ENCODE measurements around the gene CKS1B. TPM values are rescaled to one million over a fixed set of nuclear protein-coding genes. Genes with fewer than 3 reads are reported as not detected.

Gene CKS1B
- total RNA-seq, 1 experiment from 2014 or later = 258 TPM

DNA sequence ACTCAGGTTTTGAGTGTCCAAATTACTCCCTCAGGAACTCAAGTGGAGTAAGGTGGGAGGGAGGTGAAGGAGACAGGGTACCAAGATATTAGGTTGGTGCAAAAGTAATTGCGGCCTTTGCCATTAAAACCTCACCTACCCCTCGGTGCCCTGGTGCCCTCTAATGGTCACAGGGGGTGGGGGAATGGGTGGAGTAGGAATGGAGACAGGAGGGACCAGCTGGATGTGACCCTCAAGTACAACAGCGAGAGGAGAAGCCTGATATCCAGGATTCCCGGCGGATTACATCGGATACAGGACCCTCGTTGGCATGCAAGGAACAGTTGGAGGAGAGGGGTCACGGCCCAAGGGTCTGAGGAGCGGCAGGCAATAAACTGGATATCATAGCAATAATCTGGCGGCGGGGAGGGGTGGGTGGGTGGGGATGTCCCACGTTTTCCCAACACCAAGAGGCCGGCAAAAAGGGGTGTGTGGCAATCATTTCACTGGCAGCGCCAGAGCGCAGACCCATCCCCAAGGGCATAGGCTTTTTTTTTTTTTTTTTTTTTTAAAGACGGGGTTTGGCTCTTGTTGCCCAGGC, 23.8 kb downstream of the CKS1B start:
- ATAC-seq (no peak), DNase-seq (ENCODE audit: low spot score) (no peak)
- ChIA-PET POLR2A (interaction anchor here (0.6 to 13.0 kb wide), 9 partner anchors 16 to 196 kb away, joined by 3 to 176 read pairs (median 8); partner anchors contain the start of genes ADAM15, CKS1B, FLAD1 and PBXIP1), CTCF (interaction anchor here (0.5 to 10.3 kb wide), 35 partner anchors 8 to 439 kb away, joined by 3 to 176 read pairs (median 8); partner anchors contain the start of genes ADAM15, EFNA3, FLAD1 and KRTCAP2)
- H3K9me3 Mint-ChIP-seq = no peaks in the 10 kb centered on the region
- H3K4me1 Mint-ChIP-seq = peaks cover 20% of the 10 kb centered on the region
- no peak for TF ChIP-seq NFYB (CRISPR knock-in tag; conservative IDR thresholded peaks at IDR 0.05; ENCODE audit: low read depth)
- TF ChIP-seq, protein P1, sequence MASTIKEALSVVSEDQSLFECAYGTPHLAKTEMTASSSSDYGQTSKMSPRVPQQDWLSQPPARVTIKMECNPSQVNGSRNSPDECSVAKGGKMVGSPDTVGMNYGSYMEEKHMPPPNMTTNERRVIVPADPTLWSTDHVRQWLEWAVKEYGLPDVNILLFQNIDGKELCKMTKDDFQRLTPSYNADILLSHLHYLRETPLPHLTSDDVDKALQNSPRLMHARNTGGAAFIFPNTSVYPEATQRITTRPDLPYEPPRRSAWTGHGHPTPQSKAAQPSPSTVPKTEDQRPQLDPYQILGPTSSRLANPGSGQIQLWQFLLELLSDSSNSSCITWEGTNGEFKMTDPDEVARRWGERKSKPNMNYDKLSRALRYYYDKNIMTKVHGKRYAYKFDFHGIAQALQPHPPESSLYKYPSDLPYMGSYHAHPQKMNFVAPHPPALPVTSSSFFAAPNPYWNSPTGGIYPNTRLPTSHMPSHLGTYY (CRISPR knock-in tag; IDR thresholded peaks at IDR 0.05) = 0 out of 2 replicates have a peak, but pooled peaks have one; percentile 35
- H3K36me3 Mint-ChIP-seq = no peaks in the 10 kb centered on the region
- H3K4me3 Mint-ChIP-seq = peak overlapping the region; percentile 88
- H3K27me3 Mint-ChIP-seq (ENCODE audit: low read depth) = no peaks in the 10 kb centered on the region; the same call in 1 of the 2 replicates
- no peak overlapping the region for H3K27ac Mint-ChIP-seq

DNA sequence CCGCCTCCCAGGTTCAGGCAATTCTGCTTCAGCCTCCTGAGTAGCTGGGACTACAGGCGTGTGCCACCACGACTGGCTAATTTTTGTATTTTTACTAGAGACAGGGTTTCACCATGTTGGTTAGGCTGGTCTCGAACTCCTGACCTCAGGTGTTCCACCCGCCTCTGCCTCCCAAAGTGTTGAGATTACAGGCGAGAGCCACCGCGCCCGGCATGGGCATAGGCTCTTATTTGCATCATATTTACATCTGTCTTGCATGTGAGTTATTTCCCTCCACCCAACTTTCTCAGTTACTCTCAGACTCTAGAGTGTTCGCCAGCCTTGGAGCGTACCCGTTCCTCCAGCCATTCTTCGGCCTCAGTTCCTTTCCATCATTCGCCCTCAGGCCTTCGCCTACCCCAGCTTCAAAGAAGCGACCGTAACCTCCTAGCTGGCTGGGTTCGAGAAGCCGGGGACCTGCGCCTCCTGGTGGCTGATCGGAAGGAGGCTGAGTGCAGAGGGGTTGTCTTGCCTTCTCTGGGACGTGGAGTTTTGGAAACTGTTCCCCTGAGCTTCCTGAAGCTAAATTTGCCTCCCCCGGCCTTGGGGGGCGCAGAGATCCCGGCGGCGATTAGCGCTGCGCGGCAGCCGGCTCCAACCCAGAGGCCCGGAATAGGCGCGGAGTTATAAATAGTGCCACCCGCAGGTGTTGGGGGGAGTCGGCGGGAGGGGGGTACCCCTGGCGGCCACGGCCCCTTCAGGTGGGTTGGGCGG, 24.5 kb downstream of the CKS1B start:
- peak overlapping the region; percentile 88 for H3K4me3 Mint-ChIP-seq
- ATAC-seq (peak; percentile 11), DNase-seq (ENCODE audit: low spot score) (peak; percentile 90)
- ChIA-PET CTCF (interaction anchor here (0.6 to 10.3 kb wide), 42 partner anchors 9 to 439 kb away, joined by 3 to 176 read pairs (median 5); partner anchors contain the start of genes ADAM15, EFNA3, EFNA4 and FLAD1), POLR2A (interaction anchor here (0.6 to 13.0 kb wide), 12 partner anchors 9 to 195 kb away, joined by 3 to 176 read pairs (median 7); partner anchors contain the start of genes ADAM15, CKS1B, FLAD1 and PBXIP1)
- H3K27me3 Mint-ChIP-seq (ENCODE audit: low read depth) = no peaks in the 10 kb centered on the region; the same call in 1 of the 2 replicates
- H3K36me3 Mint-ChIP-seq = no peaks in the 10 kb centered on the region
- peak overlapping the region; percentile 75; the same call in 1 of the 2 replicates for H3K27ac Mint-ChIP-seq
- no peaks in the 10 kb centered on the region for H3K9me3 Mint-ChIP-seq
- peaks cover 17% of the 10 kb centered on the region for H3K4me1 Mint-ChIP-seq
- TF ChIP-seq, protein P2, sequence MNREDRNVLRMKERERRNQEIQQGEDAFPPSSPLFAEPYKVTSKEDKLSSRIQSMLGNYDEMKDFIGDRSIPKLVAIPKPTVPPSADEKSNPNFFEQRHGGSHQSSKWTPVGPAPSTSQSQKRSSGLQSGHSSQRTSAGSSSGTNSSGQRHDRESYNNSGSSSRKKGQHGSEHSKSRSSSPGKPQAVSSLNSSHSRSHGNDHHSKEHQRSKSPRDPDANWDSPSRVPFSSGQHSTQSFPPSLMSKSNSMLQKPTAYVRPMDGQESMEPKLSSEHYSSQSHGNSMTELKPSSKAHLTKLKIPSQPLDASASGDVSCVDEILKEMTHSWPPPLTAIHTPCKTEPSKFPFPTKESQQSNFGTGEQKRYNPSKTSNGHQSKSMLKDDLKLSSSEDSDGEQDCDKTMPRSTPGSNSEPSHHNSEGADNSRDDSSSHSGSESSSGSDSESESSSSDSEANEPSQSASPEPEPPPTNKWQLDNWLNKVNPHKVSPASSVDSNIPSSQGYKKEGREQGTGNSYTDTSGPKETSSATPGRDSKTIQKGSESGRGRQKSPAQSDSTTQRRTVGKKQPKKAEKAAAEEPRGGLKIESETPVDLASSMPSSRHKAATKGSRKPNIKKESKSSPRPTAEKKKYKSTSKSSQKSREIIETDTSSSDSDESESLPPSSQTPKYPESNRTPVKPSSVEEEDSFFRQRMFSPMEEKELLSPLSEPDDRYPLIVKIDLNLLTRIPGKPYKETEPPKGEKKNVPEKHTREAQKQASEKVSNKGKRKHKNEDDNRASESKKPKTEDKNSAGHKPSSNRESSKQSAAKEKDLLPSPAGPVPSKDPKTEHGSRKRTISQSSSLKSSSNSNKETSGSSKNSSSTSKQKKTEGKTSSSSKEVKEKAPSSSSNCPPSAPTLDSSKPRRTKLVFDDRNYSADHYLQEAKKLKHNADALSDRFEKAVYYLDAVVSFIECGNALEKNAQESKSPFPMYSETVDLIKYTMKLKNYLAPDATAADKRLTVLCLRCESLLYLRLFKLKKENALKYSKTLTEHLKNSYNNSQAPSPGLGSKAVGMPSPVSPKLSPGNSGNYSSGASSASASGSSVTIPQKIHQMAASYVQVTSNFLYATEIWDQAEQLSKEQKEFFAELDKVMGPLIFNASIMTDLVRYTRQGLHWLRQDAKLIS (CRISPR knock-in tag; IDR thresholded peaks at IDR 0.05; ENCODE audit: borderline replicate concordance) = 0 out of 2 replicates have a peak, but pooled peaks have one; percentile 7
- TF ChIP-seq, protein P3, sequence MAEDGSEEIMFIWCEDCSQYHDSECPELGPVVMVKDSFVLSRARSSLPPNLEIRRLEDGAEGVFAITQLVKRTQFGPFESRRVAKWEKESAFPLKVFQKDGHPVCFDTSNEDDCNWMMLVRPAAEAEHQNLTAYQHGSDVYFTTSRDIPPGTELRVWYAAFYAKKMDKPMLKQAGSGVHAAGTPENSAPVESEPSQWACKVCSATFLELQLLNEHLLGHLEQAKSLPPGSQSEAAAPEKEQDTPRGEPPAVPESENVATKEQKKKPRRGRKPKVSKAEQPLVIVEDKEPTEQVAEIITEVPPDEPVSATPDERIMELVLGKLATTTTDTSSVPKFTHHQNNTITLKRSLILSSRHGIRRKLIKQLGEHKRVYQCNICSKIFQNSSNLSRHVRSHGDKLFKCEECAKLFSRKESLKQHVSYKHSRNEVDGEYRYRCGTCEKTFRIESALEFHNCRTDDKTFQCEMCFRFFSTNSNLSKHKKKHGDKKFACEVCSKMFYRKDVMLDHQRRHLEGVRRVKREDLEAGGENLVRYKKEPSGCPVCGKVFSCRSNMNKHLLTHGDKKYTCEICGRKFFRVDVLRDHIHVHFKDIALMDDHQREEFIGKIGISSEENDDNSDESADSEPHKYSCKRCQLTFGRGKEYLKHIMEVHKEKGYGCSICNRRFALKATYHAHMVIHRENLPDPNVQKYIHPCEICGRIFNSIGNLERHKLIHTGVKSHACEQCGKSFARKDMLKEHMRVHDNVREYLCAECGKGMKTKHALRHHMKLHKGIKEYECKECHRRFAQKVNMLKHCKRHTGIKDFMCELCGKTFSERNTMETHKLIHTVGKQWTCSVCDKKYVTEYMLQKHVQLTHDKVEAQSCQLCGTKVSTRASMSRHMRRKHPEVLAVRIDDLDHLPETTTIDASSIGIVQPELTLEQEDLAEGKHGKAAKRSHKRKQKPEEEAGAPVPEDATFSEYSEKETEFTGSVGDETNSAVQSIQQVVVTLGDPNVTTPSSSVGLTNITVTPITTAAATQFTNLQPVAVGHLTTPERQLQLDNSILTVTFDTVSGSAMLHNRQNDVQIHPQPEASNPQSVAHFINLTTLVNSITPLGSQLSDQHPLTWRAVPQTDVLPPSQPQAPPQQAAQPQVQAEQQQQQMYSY (CRISPR knock-in tag; IDR thresholded peaks at IDR 0.05) = no peak
- TF ChIP-seq, protein P4, sequence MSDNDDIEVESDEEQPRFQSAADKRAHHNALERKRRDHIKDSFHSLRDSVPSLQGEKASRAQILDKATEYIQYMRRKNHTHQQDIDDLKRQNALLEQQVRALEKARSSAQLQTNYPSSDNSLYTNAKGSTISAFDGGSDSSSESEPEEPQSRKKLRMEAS (CRISPR knock-in tag; IDR thresholded peaks at IDR 0.05) = no peak
- TF ChIP-seq RORB (CRISPR knock-in tag; IDR thresholded peaks at IDR 0.05) (no peak), GABPB1 (CRISPR knock-in tag; IDR thresholded peaks at IDR 0.05) (no peak), NR1H2 (CRISPR knock-in tag; IDR thresholded peaks at IDR 0.05) (no peak), ATF1 (CRISPR knock-in tag; IDR thresholded peaks at IDR 0.05) (no peak), NR2C2 (CRISPR knock-in tag; IDR thresholded peaks at IDR 0.05) (no peak), ETV6 (CRISPR knock-in tag; IDR thresholded peaks at IDR 0.05) (0 out of 2 replicates have a peak, but pooled peaks have one; percentile 4), FOXP1 (CRISPR knock-in tag; IDR thresholded peaks at IDR 0.05; ENCODE audit: borderline replicate concordance) (0 out of 2 replicates have a peak, but pooled peaks have one; percentile 39)
- TF ChIP-seq, protein P5, sequence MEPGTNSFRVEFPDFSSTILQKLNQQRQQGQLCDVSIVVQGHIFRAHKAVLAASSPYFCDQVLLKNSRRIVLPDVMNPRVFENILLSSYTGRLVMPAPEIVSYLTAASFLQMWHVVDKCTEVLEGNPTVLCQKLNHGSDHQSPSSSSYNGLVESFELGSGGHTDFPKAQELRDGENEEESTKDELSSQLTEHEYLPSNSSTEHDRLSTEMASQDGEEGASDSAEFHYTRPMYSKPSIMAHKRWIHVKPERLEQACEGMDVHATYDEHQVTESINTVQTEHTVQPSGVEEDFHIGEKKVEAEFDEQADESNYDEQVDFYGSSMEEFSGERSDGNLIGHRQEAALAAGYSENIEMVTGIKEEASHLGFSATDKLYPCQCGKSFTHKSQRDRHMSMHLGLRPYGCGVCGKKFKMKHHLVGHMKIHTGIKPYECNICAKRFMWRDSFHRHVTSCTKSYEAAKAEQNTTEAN (CRISPR knock-in tag; IDR thresholded peaks at IDR 0.05) = no peak
- TF ChIP-seq, protein P6, sequence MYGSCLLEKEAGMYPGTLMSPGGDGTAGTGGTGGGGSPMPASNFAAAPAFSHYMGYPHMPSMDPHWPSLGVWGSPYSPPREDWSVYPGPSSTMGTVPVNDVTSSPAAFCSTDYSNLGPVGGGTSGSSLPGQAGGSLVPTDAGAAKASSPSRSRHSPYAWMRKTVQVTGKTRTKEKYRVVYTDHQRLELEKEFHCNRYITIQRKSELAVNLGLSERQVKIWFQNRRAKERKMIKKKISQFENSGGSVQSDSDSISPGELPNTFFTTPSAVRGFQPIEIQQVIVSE (CRISPR knock-in tag; IDR thresholded peaks at IDR 0.05; ENCODE audit: borderline replicate concordance) = no peak
- TF ChIP-seq, protein P7, sequence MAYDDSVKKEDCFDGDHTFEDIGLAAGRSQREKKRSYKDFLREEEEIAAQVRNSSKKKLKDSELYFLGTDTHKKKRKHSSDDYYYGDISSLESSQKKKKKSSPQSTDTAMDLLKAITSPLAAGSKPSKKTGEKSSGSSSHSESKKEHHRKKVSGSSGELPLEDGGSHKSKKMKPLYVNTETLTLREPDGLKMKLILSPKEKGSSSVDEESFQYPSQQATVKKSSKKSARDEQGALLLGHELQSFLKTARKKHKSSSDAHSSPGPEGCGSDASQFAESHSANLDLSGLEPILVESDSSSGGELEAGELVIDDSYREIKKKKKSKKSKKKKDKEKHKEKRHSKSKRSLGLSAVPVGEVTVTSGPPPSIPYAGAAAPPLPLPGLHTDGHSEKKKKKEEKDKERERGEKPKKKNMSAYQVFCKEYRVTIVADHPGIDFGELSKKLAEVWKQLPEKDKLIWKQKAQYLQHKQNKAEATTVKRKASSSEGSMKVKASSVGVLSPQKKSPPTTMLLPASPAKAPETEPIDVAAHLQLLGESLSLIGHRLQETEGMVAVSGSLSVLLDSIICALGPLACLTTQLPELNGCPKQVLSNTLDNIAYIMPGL (CRISPR knock-in tag; IDR thresholded peaks at IDR 0.05) = peak; percentile 65
- TF ChIP-seq, protein P8, sequence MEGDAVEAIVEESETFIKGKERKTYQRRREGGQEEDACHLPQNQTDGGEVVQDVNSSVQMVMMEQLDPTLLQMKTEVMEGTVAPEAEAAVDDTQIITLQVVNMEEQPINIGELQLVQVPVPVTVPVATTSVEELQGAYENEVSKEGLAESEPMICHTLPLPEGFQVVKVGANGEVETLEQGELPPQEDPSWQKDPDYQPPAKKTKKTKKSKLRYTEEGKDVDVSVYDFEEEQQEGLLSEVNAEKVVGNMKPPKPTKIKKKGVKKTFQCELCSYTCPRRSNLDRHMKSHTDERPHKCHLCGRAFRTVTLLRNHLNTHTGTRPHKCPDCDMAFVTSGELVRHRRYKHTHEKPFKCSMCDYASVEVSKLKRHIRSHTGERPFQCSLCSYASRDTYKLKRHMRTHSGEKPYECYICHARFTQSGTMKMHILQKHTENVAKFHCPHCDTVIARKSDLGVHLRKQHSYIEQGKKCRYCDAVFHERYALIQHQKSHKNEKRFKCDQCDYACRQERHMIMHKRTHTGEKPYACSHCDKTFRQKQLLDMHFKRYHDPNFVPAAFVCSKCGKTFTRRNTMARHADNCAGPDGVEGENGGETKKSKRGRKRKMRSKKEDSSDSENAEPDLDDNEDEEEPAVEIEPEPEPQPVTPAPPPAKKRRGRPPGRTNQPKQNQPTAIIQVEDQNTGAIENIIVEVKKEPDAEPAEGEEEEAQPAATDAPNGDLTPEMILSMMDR (IDR thresholded peaks at IDR 0.05) = peak; percentile 70; the same call in 1 of the 2 replicates
